ENCODE results near the gene SOX8.
"Not testable (repeated sequence)": the region's sequence is repeated elsewhere in the genome, so short reads cannot be mapped to it uniquely, and the experiment has no call there.

Gene SOX8

DNA sequence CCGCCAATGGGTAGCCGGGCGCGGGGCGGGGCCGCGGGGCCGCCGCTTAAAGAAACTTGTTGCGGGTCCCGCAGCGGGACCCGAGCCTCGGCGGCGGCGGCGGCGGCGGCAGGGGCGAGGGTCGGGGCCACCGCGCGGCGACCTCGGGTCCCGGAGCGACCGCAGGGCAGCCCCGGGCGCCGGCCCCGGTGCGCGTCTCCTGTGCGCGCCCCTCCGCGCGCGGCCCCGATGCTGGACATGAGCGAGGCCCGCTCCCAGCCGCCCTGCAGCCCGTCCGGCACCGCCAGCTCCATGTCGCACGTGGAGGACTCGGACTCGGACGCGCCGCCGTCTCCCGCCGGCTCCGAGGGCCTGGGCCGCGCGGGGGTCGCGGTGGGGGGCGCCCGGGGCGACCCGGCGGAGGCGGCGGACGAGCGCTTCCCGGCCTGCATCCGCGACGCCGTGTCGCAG, at the start of gene SOX8:
Gene SOX8 (plus strand): TSS at position 76 of the 450 bp plus-strand sequence. CDS start 153 bp downstream, at position 229.
- peak in 1 of 2 donors; percentile 45 for DNase-seq (ENCODE audit: low read depth in 2 of 2)

DNA sequence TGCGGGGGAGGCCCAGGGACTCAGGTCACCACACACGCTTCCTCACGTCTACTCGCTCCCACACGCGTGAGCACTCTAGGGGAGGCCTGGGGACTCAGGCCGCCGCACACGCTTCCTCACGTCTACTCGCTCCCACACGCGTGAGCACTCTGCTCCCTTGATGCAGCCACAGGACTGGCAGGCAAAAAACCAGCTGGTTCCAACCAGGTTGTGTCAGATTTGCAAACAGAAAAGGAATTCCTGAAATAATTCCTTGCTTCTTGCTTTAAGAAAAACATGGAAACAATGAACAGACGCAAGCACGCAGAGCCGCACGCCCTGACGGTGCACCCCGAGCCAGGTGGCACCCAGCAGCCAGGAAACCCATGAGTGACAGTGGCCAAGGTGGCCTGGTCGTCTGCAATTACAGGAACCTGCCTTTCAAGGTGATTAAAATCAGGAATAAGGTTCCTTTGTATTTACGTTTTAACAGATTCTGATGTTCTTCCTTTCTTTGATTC, 48.7 kb upstream of the SOX8 start:
- DNase-seq (ENCODE audit: low read depth in 2 of 2), result no peak

GRCh38 chr16:933581-933980, 48.0 kb upstream of the SOX8 start:
- DNase-seq (ENCODE audit: low read depth in 2 of 2), result no peak

- DNase-seq (ENCODE audit: low read depth in 2 of 2), result no peak
Measured at GRCh38 chr16:934178-934577, 47.4 kb upstream of the SOX8 start.

GRCh38 chr16:935684-936083, 45.9 kb upstream of the SOX8 start:
- DNase-seq (ENCODE audit: low read depth in 2 of 2), result no peak

DNA sequence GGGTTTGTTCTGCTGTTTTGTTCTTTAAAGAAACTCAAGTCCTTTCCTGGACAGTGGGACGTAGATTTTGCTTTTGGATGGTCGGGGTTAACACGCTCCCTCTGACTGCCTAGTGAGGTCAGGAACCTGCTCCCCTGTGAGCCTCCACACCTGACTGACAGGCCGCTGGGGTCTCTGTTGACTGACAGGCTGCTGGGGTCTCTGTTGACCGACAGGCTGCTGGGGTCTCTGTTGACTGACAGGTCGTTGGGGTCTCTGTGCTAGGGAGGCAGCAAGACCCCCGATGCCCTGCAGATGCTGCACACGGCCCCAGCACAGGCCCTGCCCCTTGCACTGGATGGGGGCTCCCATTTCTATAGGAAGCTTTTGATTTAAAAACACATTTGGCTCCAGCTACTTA, 44.3 kb upstream of the SOX8 start:
- no peak for DNase-seq (ENCODE audit: low read depth in 2 of 2)

GRCh38 chr16:937723-938122, 43.8 kb upstream of the SOX8 start:
- DNase-seq (ENCODE audit: low read depth in 2 of 2), result no peak

DNA sequence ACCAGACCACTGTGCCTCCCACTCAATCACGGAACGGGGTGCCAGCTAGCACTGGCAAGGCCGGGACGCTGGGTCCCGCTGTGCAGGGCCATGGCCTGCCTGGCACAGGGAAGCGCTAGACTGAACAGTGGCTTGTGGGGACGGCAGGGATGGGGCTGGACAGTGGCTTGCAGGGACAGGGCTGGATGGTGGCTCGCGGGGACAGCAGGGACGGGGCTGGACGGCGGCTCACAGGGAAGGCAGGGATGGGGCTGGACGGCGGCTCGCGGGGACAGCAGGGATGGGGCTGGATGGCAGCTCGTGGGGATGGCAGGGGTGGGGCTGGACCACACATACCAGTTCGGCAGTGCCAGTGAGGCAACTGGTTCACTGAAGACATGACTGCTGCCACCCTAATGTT, 43.4 kb upstream of the SOX8 start:
- no peak for DNase-seq (ENCODE audit: low read depth in 2 of 2)

DNA sequence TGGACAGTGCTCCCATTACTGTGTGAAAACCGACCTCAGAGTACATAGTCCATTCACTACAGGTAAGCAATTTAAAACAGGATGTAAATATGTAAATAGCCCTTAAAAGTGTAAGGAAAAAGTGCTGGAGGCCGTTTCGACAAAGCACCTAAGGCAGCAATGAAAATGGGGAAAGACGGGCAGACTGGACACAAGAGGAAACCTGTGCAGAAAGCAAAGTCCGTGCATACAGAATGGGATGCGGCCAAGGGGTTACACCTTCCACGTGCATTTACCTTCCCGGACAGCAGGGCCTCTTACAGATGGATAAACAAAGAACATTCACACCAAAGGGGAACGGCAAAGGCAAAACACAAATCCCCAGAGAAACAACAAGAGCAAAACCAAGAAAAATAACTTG, 42.8 kb upstream of the SOX8 start:
- DNase-seq (ENCODE audit: low read depth in 2 of 2), result no peak

- no peak for DNase-seq (ENCODE audit: low read depth in 2 of 2)
Measured at GRCh38 chr16:939311-939710, 42.3 kb upstream of the SOX8 start.

- no peak for DNase-seq (ENCODE audit: low read depth in 2 of 2)
Measured at GRCh38 chr16:939941-940340, 41.6 kb upstream of the SOX8 start.

DNA sequence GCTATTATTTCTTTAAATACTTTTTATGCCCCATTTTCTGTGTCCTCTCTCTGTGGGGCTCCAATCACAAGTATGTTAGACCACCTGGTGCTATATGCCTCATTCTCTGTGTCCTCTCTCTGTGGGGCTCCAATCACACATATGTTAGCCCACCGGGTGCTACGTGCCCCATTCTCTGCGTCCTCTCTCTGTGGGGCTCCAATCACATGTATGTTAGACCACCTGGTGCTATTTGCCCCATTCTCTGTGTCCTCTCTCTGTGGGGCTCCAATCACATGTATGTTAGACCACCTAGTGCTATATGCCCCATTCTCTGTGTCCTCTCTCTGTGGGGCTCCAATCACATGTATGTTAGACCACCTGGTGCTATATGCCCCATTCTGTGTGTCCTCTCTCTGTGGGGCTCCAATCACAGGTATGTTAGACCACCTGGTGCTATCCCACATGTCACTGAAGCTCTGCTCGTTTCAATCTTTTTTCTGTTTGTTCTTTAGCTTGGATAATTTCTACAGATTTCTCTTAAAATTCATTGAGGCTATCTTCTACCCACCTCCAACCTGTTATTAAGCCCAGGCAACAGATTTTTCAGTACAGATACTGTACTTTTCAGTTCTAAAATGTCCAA, 39.0 kb upstream of the SOX8 start:
- no peak for DNase-seq (ENCODE audit: low read depth in 2 of 2)

GRCh38 chr16:943971-944370, 37.6 kb upstream of the SOX8 start:
- no peak for DNase-seq (ENCODE audit: low read depth in 2 of 2)

DNA sequence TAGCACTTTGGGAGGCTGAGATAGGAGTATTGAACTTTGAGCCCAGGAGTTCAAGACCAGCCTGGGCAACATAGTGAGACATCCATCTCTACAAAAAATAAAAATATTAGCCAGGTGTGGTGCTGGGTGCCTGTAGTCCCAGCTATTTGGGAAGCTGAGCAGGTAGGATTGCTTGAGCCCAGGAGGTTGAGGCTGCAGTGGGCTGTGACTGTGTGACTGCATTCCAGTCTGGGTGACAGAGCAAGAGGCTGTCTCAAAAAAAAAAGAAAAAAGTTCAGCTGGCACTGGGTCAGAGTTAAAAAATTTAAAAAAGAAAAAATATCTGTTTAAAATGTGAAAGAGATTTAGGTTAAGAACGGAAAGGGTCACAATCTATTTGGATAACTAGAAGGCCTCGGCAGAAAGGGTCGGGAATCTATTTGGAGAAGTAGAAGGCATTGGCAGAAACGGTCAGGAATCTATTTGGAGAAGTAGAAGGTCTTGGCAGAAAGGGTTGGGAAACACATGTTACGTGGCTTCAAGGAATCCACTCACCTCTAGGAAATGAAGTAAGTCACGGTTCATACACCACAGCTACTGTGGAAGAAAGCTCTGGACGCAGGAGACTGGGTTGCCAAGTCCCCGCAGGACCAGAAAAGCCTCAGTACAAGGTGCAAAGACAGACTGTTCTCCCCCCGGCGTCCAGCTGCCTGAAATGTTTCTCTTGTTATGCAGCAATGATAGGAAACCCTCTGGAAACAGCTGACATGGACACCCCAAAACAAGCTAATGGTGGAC, 36.1 kb upstream of the SOX8 start:
- DNase-seq (ENCODE audit: low read depth in 2 of 2), result no peak

DNA sequence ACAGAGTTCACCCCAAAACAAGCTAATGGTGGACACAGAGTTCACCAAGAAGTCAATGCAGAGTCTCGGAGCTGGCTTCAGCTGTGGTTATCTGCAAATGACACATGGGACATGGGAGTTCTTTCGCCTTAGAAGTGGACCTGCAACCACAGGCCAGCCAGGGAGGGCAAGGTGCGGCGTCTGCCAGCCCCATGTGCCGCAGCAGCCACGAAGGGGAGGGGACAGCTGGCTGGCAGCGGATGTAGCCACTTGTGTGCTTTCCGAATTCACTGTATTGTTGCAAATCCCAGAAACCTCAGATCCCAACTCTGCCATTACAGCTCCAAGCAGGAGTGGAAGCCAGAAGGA, 35.5 kb upstream of the SOX8 start:
- no peak for DNase-seq (ENCODE audit: low read depth in 2 of 2)

DNA sequence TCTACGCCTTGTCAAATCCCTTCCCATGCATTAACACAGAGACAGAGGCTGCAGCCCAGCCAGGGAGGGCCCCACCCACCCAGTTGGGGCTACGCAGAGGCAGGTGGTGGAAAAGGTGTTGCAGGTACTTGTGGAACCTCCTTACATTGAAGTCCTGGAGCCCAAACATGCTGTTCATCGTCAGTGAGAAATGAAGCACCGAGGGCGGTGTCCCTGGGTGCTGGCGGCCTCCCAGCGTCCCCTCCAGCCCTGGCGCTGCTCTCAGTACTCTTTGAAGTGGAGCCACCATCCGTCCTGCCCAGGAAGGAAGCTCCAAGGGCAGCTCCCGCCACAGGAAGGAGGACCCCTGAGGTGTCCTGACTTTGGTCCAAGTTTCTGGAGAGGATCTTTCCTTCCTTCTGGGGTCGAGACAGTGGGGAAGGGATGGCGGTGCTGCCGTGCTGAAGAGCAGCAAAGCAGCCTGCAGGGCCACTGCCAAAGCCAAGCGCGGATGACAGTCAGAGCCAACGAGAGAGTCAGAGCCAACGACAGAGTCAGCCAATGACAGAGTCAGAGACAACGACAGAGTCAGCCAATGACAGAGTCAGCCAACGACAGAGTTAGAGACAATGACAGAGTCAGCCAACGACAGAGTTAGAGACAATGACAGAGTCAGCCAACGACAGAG, 34.2 kb upstream of the SOX8 start:
- no peak for DNase-seq (ENCODE audit: low read depth in 2 of 2)

GRCh38 chr16:947922-948303, 33.7 kb upstream of the SOX8 start:
- DNase-seq (ENCODE audit: low read depth in 2 of 2), result not testable (repeated sequence)

DNA sequence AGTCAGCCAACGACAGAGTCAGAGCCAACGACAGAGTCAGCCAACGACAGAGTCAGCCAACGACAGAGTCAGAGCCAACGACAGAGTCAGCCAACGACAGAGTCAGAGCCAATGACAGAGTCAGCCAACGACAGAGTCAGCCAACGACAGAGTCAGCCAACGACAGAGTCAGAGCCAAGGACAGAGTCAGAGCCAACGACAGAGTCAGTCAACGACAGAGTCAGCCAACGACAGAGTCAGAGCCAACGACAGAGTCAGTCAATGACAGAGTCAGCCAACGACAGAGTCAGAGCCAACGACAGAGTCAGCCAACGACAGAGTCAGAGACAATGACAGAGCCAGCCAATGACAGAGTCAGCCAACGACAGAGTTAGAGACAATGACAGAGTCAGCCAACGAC, 32.8 kb upstream of the SOX8 start:
- DNase-seq (ENCODE audit: low read depth in 2 of 2), result not testable (repeated sequence)

DNA sequence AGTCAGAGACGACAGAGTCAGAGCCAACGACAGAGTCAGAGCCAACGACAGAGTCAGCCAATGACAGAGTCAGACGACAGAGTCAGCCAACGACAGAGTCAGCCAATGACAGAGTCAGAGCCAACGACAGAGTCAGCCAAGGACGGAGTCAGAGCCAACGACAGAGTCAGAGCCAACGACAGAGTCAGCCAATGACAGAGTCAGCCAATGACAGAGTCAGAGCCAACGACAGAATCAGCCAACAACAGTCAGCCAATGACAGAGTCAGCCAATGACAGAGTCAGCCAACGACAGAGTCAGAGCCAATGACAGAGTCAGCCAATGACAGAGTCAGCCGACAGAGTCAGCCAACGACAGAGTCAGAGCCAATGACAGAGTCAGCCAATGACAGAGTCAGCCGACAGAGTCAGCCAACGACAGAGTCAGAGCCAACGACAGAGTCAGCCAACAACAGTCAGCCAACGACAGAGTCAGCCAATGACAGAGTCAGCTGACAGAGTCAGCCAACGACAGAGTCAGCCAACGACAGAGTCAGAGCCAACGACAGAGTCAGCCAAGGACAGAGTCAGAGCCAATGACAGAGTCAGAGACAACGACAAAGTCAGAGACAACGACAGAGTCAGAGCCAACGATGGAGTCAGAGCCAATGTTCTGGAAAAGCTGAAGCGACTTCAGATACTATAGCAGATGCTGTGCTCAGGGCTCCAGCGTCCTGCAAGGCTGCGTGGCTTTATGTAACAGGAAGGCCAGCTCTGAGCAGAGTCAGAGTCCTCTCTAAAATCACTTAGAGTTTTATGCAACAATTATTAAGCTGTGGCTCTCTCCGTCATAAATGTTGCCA, 30.6 kb upstream of the SOX8 start:
- not testable (repeated sequence) for DNase-seq (ENCODE audit: low read depth in 2 of 2)

GRCh38 chr16:951660-952301, 29.8 kb upstream of the SOX8 start:
- no peak for DNase-seq (ENCODE audit: low read depth in 2 of 2)

DNA sequence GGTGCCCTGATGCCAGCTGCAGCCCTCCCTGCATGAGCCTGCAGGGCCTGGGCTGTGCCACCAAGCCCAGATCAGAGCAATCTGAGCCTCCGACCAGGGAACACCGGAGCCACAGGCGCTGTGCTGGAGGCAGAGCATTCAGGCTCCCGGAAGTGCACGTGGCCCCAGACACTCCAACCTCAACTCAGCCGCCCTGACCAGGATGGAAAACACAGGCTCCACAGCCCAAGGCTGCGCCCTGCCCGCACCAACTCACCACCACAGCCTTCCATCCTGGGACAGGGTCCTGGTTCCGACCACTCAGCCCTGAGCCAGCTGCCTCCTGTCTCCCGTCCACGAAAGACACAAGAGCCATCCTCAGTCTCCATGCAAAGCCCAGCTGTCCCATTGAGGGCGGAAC, 29.2 kb upstream of the SOX8 start:
- DNase-seq (ENCODE audit: low read depth in 2 of 2), result no peak
